Natural killer cell (primary cell): ENCODE results near the gene ELOVL1. TPM values are rescaled to one million over a fixed set of nuclear protein-coding genes. Genes with fewer than 3 reads are reported as not detected.
A peak's percentile ranks its signal among the peaks of the same experiment; 100 is the strongest.

Experiments
- ATAC-seq, 3 donors: fragments of 150-1000 bp in 2 of 3; fragments of 200-7000 bp in 1 of 3; cut with Tn5 transposase; 1 replicate in 1 of 3; 2 replicates in 2 of 3; pipeline ENCODE4 v1.10.0; 2021; ENCODE audit warnings: mild to moderate bottlenecking in 2 of 3, moderate library complexity in 2 of 3
- DNase-seq, 2 donors: peaks; one replicate each; pipeline versions ENCODE4 v3.0.0 to v3.0.0-alpha.2; 2013 to 2021; ENCODE audit warnings: mixed read lengths in 1 of 2
- H3K27ac ChIP-seq: one replicate; pipeline ENCODE4 v1.5.1; 2013; ENCODE audit warnings: mild to moderate bottlenecking, low read length
- H3K27me3 ChIP-seq: one replicate; pipeline ENCODE4 v1.6.1; 2013; ENCODE audit warnings: low read length; ENCODE audit not compliant: control insufficient read depth, insufficient read depth
- H3K36me3 ChIP-seq: one replicate; pipeline ENCODE4 v1.6.1; 2013; ENCODE audit warnings: low read length; ENCODE audit not compliant: control insufficient read depth, insufficient read depth
- H3K4me1 ChIP-seq: one replicate; pipeline ENCODE4 v1.6.1; 2013; ENCODE audit warnings: low read length; ENCODE audit not compliant: control insufficient read depth, insufficient read depth
- H3K4me3 ChIP-seq: one replicate; pipeline ENCODE4 v1.5.1; 2013; ENCODE audit warnings: low read length
- H3K9me3 ChIP-seq: one replicate; pipeline ENCODE4 v1.6.1; 2013; ENCODE audit warnings: low read length; ENCODE audit not compliant: control insufficient read depth, insufficient read depth
- H3K27ac Mint-ChIP-seq, 2 donors: one replicate each; pipeline ENCODE4 v1.8.0; 2022; ENCODE audit warnings: mild to moderate bottlenecking in 2 of 2, mixed read lengths in 2 of 2, moderate library complexity in 1 of 2
- H3K27me3 Mint-ChIP-seq, 2 donors: one replicate each; pipeline ENCODE4 v1.8.0; 2022; ENCODE audit warnings: low read depth in 2 of 2, mixed read lengths in 2 of 2
- H3K36me3 Mint-ChIP-seq: one replicate; pipeline ENCODE4 v1.8.0; 2022; ENCODE audit warnings: mixed read lengths
- H3K4me1 Mint-ChIP-seq, 2 donors: one replicate each; pipeline ENCODE4 v1.8.0; 2022; ENCODE audit warnings: mixed read lengths in 2 of 2
- H3K4me3 Mint-ChIP-seq: one replicate; pipeline ENCODE4 v1.8.0; 2022; ENCODE audit warnings: mild to moderate bottlenecking, moderate library complexity, mixed read lengths
- H3K9me3 Mint-ChIP-seq, 2 donors: one replicate each; pipeline ENCODE4 v1.8.0; 2022; ENCODE audit warnings: mixed read lengths in 2 of 2
- WGBS: methylation state at CpG from one replicate; pipeline ENCODE4 v1.1.7; 2013; ENCODE audit warnings: missing lambda C conversion rate; ENCODE audit not compliant: insufficient coverage; 5-methylcytosine and 5-hydroxymethylcytosine counted together
- intact Hi-C: fragments of 100-400 bp; cut with micrococcal nuclease; formaldehyde crosslinking; loops from one replicate; pipeline ENCODE4 v1.14.2; 2022
- total RNA-seq, 4 donors: library from RNA; stranded (reverse); fragments of 120-200 nt in 1 of 4; gene quantifications; one replicate each; pipeline versions ENCODE4 v1.2.3 to v1.2.4, GENCODE V29; 2013 to 2022
- TF ChIP-seq, protein P1 (sequence below): fragments of 200-600 bp; IDR thresholded peaks from one replicate; pipeline ENCODE4 v1.8.0; 2022; ENCODE audit warnings: antibody characterized with exemption

The ELOVL1 gene
- total RNA-seq, 3 donors from 2014 or later (not counting 1 experiment from before 2014, with no cell fraction given), result 53.2 to 73.0 (median 67.5) TPM

DNA sequence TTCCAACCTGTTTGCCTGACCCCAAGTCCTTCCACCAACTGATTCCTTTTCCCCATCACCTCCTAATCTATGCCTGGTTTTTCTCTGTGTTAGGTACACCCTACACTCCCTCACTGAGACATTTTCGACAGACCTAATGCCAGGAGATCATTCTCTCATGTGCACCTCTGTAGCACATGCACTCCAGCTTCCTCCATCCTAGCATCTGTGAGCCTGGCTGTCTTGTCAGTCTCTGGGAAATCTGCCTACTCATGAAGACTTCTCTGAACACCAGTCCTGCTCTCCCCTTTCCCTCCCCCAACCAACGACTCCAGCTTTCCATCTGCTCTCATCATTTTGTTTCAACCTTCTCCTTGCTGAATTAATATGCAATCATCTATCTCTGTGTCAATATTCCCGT, 20.8 kb upstream of the ELOVL1 start:
- H3K9me3 ChIP-seq, result no peaks in the 10 kb centered on the region
- no peaks in the 10 kb centered on the region for H3K27me3 ChIP-seq
- H3K4me3 Mint-ChIP-seq, result peak overlapping the region; percentile 100
- peaks cover 38% of the 10 kb centered on the region for H3K36me3 ChIP-seq
- H3K4me1 Mint-ChIP-seq, result peaks cover 34 to 49% of the 10 kb centered on the region in 2 donors
- no peak overlapping the region for H3K27ac ChIP-seq
- peak overlapping the region; percentile 97 to 100 for H3K27ac Mint-ChIP-seq
- intact Hi-C loops, result loop anchor here (1.0 kb wide), 2 partner anchors 17 to 21 kb away; no protein-coding TSS in a partner anchor
- 64% methylated on average over 3 of the region's 3 CpGs for WGBS
- H3K4me3 ChIP-seq, result no peak overlapping the region
- H3K36me3 Mint-ChIP-seq, result peaks cover 19% of the 10 kb centered on the region
- H3K9me3 Mint-ChIP-seq, result no peaks in the 10 kb centered on the region
- TF ChIP-seq, protein P1, sequence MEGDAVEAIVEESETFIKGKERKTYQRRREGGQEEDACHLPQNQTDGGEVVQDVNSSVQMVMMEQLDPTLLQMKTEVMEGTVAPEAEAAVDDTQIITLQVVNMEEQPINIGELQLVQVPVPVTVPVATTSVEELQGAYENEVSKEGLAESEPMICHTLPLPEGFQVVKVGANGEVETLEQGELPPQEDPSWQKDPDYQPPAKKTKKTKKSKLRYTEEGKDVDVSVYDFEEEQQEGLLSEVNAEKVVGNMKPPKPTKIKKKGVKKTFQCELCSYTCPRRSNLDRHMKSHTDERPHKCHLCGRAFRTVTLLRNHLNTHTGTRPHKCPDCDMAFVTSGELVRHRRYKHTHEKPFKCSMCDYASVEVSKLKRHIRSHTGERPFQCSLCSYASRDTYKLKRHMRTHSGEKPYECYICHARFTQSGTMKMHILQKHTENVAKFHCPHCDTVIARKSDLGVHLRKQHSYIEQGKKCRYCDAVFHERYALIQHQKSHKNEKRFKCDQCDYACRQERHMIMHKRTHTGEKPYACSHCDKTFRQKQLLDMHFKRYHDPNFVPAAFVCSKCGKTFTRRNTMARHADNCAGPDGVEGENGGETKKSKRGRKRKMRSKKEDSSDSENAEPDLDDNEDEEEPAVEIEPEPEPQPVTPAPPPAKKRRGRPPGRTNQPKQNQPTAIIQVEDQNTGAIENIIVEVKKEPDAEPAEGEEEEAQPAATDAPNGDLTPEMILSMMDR, result no peak
- DNase-seq (no peak), ATAC-seq (no peak)
- H3K27me3 Mint-ChIP-seq, result no peaks in the 10 kb centered on the region
- H3K4me1 ChIP-seq, result peaks cover 21% of the 10 kb centered on the region

DNA sequence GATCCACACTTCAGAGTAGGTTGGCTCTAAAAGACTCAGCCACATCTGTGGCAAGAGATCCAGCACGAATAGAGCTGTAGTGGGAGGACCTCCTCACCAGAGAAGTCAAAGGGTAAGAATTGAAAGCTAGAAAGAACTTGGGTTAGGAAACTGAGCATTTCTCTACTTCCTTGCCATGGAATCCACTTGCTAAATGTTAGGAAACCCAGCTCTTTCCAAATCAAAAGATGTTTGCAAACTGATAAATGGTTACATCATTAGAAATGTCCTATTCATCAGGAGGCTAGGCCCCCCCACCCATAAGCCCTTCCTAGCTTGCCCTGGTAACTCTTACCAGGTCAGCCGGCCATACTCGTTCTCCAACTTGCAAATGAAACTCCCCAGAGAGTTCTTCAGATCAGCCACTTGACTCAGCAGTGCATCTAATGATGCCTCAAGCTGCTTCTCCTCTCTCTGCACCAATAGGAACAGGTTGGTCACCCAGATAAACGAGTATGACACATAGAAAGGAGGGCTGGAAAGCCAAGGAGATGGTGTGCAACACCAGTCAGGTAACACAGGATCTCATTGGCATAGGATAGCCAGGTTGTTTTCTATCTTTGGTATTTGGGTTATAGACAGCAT, 20.3 kb upstream of the ELOVL1 start:
- TF ChIP-seq, protein P1, result no peak
- 92% methylated on average over 4 of the region's 4 CpGs for WGBS
- peak overlapping the region; percentile 97 to 100 for H3K27ac Mint-ChIP-seq
- H3K36me3 Mint-ChIP-seq, result peaks cover 24% of the 10 kb centered on the region
- H3K4me3 ChIP-seq, result no peak overlapping the region
- H3K4me3 Mint-ChIP-seq, result peak overlapping the region; percentile 100
- DNase-seq (no peak), ATAC-seq (no peak)
- no peaks in the 10 kb centered on the region for H3K27me3 ChIP-seq
- H3K4me1 ChIP-seq, result peaks cover 21% of the 10 kb centered on the region
- H3K27me3 Mint-ChIP-seq, result no peaks in the 10 kb centered on the region
- peaks cover 33 to 45% of the 10 kb centered on the region in 2 donors for H3K4me1 Mint-ChIP-seq
- H3K9me3 ChIP-seq, result no peaks in the 10 kb centered on the region
- no peaks in the 10 kb centered on the region for H3K9me3 Mint-ChIP-seq
- peaks cover 44% of the 10 kb centered on the region for H3K36me3 ChIP-seq
- intact Hi-C loops, result loop anchor here (1.0 kb wide), 1 partner anchor 17 kb away; no protein-coding TSS in a partner anchor
- no peak overlapping the region for H3K27ac ChIP-seq

DNA sequence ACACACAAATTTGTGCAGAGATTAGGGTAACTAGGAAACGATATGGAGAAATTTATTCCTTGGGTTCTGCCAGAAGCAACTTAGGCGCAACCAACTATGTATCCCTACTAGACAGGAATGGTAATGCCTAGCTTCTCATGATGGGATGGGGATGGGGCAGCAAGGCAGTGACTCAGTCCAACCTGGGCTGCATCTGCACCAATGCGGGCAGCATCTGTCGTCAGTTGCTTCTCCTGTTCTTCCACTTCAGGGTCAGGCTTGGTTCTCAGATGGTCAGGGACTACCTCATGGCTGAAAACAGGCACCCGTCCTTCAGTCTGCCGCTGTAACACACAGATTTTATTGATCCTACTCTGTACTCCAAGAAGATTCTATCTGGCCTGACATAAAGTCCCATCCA, 18.9 kb upstream of the ELOVL1 start:
- Histone ChIP-seq H3K4me1 (peaks cover 24% of the 10 kb centered on the region), H3K9me3 (no peaks in the 10 kb centered on the region), H3K27me3 (no peaks in the 10 kb centered on the region), H3K27ac (no peak overlapping the region), H3K4me3 (no peak overlapping the region), H3K36me3 (peaks cover 51% of the 10 kb centered on the region)
- no peaks in the 10 kb centered on the region for H3K27me3 Mint-ChIP-seq
- H3K4me1 Mint-ChIP-seq, result peaks cover 33 to 38% of the 10 kb centered on the region in 2 donors
- TF ChIP-seq, protein P1, result no peak
- ATAC-seq (no peak), DNase-seq (no peak)
- H3K9me3 Mint-ChIP-seq, result no peaks in the 10 kb centered on the region
- intact Hi-C loops, result no loop called here
- H3K36me3 Mint-ChIP-seq, result peaks cover 31% of the 10 kb centered on the region
- no peak overlapping the region for H3K4me3 Mint-ChIP-seq
- WGBS, result 96% methylated on average over 6 of the region's 6 CpGs
- H3K27ac Mint-ChIP-seq, result no peak overlapping the region

DNA sequence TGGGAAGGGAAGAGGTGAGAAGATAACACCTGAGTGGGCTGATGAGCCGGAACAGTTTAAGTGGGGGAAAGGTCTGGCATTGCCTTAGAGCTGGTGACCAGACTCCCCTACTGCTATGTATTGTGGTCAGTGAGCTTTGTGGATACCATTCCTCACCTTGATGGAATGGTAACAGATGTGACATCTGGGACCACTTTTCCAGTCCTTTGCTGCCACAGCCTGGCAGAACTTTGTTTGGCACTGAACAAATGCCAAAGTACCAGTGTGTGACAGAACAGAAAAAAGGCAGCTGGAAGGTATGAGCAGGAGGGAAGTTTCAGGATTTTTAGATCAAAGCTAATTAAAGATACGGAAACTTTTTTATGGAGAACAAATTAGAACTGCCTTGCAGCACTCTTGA, 15.6 kb upstream of the ELOVL1 start:
- H3K27ac Mint-ChIP-seq, result peak overlapping the region in 1 of 2 donors; percentile 61
- H3K27me3 ChIP-seq, result no peaks in the 10 kb centered on the region
- H3K27me3 Mint-ChIP-seq, result no peaks in the 10 kb centered on the region
- no peaks in the 10 kb centered on the region for H3K9me3 ChIP-seq
- no peaks in the 10 kb centered on the region for H3K9me3 Mint-ChIP-seq
- H3K4me1 ChIP-seq, result peaks cover 7% of the 10 kb centered on the region
- no peak overlapping the region for H3K4me3 ChIP-seq
- H3K36me3 Mint-ChIP-seq, result peaks cover 31% of the 10 kb centered on the region
- TF ChIP-seq, protein P1, result no peak
- no peak overlapping the region for H3K4me3 Mint-ChIP-seq
- no peak overlapping the region for H3K27ac ChIP-seq
- 100% methylated on average over 2 of the region's 2 CpGs for WGBS
- peaks cover 12 to 26% of the 10 kb centered on the region in 2 donors for H3K4me1 Mint-ChIP-seq
- intact Hi-C loops, result no loop called here
- peaks cover 51% of the 10 kb centered on the region for H3K36me3 ChIP-seq
- no peak for DNase-seq
- no peak for ATAC-seq
